Measurements from ENCODE around the gene SLC11A1. TPM values are rescaled to one million over a fixed set of nuclear protein-coding genes. Genes with fewer than 3 reads are reported as not detected.

SLC11A1 gene
- total RNA-seq, 1 experiment from 2014 or later = not detected

- DNase-seq (ENCODE audit: low read depth, low spot score) = no peak
- in situ Hi-C loops (cut with HindIII; ENCODE audit: low pct_unique_long_range_greater_than_20kb, low sequenced_read_pairs) = no loop called here
Observed at GRCh38 chr2:218418321-218418716, 36.2 kb downstream of the SLC11A1 start.

GRCh38 chr2:218418717-218419458, 36.8 kb downstream of the SLC11A1 start, which contains the start of gene VIL1:
Gene VIL1 (plus strand): TSS chr2:218419123. CDS start chr2:218423779, 4,656 bp downstream.
- in situ Hi-C loops (cut with HindIII; ENCODE audit: low pct_unique_long_range_greater_than_20kb, low sequenced_read_pairs) = no loop called here
- DNase-seq (ENCODE audit: low read depth, low spot score) = no peak

- in situ Hi-C loops (cut with HindIII; ENCODE audit: low pct_unique_long_range_greater_than_20kb, low sequenced_read_pairs) = no loop called here
- no peak for DNase-seq (ENCODE audit: low read depth, low spot score)
Observed at GRCh38 chr2:218419630-218420216, 37.6 kb downstream of the SLC11A1 start.

- DNase-seq (ENCODE audit: low read depth, low spot score) = no peak
- in situ Hi-C loops (cut with HindIII; ENCODE audit: low pct_unique_long_range_greater_than_20kb, low sequenced_read_pairs) = no loop called here
Observed at GRCh38 chr2:218421027-218421426, 39.0 kb downstream of the SLC11A1 start.

GRCh38 chr2:218422403-218423086, 40.5 kb downstream of the SLC11A1 start:
- in situ Hi-C loops (cut with HindIII; ENCODE audit: low pct_unique_long_range_greater_than_20kb, low sequenced_read_pairs) = no loop called here
- DNase-seq (ENCODE audit: low read depth, low spot score) = no peak

- no peak for DNase-seq (ENCODE audit: low read depth, low spot score)
- in situ Hi-C loops (cut with HindIII; ENCODE audit: low pct_unique_long_range_greater_than_20kb, low sequenced_read_pairs) = no loop called here
Observed at GRCh38 chr2:218423584-218423983, 41.5 kb downstream of the SLC11A1 start.

- DNase-seq (ENCODE audit: low read depth, low spot score) = no peak
- in situ Hi-C loops (cut with HindIII; ENCODE audit: low pct_unique_long_range_greater_than_20kb, low sequenced_read_pairs) = no loop called here
Observed at GRCh38 chr2:218425531-218425930, 43.5 kb downstream of the SLC11A1 start.

- DNase-seq (ENCODE audit: low read depth, low spot score) = peak; percentile 32
- in situ Hi-C loops (cut with HindIII; ENCODE audit: low pct_unique_long_range_greater_than_20kb, low sequenced_read_pairs) = no loop called here
Observed at GRCh38 chr2:218427741-218428140, 45.7 kb downstream of the SLC11A1 start.

GRCh38 chr2:218428846-218429558, 46.9 kb downstream of the SLC11A1 start:
- no peak for DNase-seq (ENCODE audit: low read depth, low spot score)
- in situ Hi-C loops (cut with HindIII; ENCODE audit: low pct_unique_long_range_greater_than_20kb, low sequenced_read_pairs) = no loop called here

- in situ Hi-C loops (cut with HindIII; ENCODE audit: low pct_unique_long_range_greater_than_20kb, low sequenced_read_pairs) = no loop called here
- no peak for DNase-seq (ENCODE audit: low read depth, low spot score)
Observed at GRCh38 chr2:218429911-218430692, 48.0 kb downstream of the SLC11A1 start.

GRCh38 chr2:218430721-218431120, 48.6 kb downstream of the SLC11A1 start:
- DNase-seq (ENCODE audit: low read depth, low spot score) = no peak
- in situ Hi-C loops (cut with HindIII; ENCODE audit: low pct_unique_long_range_greater_than_20kb, low sequenced_read_pairs) = no loop called here

- in situ Hi-C loops (cut with HindIII; ENCODE audit: low pct_unique_long_range_greater_than_20kb, low sequenced_read_pairs) = no loop called here
- DNase-seq (ENCODE audit: low read depth, low spot score) = no peak
Observed at GRCh38 chr2:218431878-218432277, 49.8 kb downstream of the SLC11A1 start.

- no peak for DNase-seq (ENCODE audit: low read depth, low spot score)
- in situ Hi-C loops (cut with HindIII; ENCODE audit: low pct_unique_long_range_greater_than_20kb, low sequenced_read_pairs) = no loop called here
Observed at GRCh38 chr2:218432676-218433365, 50.7 kb downstream of the SLC11A1 start.

- no peak for DNase-seq (ENCODE audit: low read depth, low spot score)
- in situ Hi-C loops (cut with HindIII; ENCODE audit: low pct_unique_long_range_greater_than_20kb, low sequenced_read_pairs) = no loop called here
Observed at GRCh38 chr2:218434456-218434855, 52.4 kb downstream of the SLC11A1 start.

- in situ Hi-C loops (cut with HindIII; ENCODE audit: low pct_unique_long_range_greater_than_20kb, low sequenced_read_pairs) = no loop called here
- no peak for DNase-seq (ENCODE audit: low read depth, low spot score)
Observed at GRCh38 chr2:218435003-218435982, 53.2 kb downstream of the SLC11A1 start.

GRCh38 chr2:218436992-218437391, 54.9 kb downstream of the SLC11A1 start:
- in situ Hi-C loops (cut with HindIII; ENCODE audit: low pct_unique_long_range_greater_than_20kb, low sequenced_read_pairs) = no loop called here
- DNase-seq (ENCODE audit: low read depth, low spot score) = no peak
